NT2/D1 (cell line): ENCODE measurements around the gene TNKS2.

ENCODE experiments used
- DNase-seq: peaks from one replicate; pipeline ENCODE4 v3.0.0-alpha.2; 2011; ENCODE audit warnings: low read depth, low spot score
- H3K27me3 ChIP-seq: 2 replicates; pipeline ENCODE4 v1.6.0; 2011; ENCODE audit warnings: mild to moderate bottlenecking; ENCODE audit not compliant: insufficient read length, insufficient read depth
- H3K36me3 ChIP-seq: 2 replicates; pipeline ENCODE4 v1.6.1; 2011; ENCODE audit warnings: mild to moderate bottlenecking, low read length, mixed read lengths; ENCODE audit not compliant: insufficient read depth, insufficient read length
- H3K4me1 ChIP-seq: 2 replicates; pipeline ENCODE4 v1.5.1; 2011; ENCODE audit not compliant: insufficient read depth, insufficient read length
- H3K4me3 ChIP-seq: 2 replicates; pipeline ENCODE4 v1.5.1; 2011; ENCODE audit warnings: low read depth; ENCODE audit not compliant: insufficient read length
- H3K9ac ChIP-seq: 2 replicates; pipeline ENCODE4 v1.6.0; 2011; ENCODE audit warnings: low read depth; ENCODE audit not compliant: insufficient read length
- H3K9me3 ChIP-seq: 2 replicates; pipeline ENCODE4 v1.5.1; 2011; ENCODE audit warnings: mild to moderate bottlenecking, low read length; ENCODE audit not compliant: insufficient read depth
- SUZ12 ChIP-seq: IDR thresholded peaks from 2 replicates; pipeline ENCODE4 v1.6.1; 2011; ENCODE audit not compliant: insufficient read length, insufficient read depth; ENCODE audit errors: extremely low read depth
- YY1 ChIP-seq: IDR thresholded peaks from 2 replicates; pipeline ENCODE4 v1.6.1; 2011; ENCODE audit not compliant: insufficient read length, insufficient read depth
- ZNF274 ChIP-seq: IDR thresholded peaks from 2 replicates; pipeline ENCODE4 v1.6.1; 2011; ENCODE audit warnings: mild to moderate bottlenecking, low read depth, low read length

Gene TNKS2

DNA sequence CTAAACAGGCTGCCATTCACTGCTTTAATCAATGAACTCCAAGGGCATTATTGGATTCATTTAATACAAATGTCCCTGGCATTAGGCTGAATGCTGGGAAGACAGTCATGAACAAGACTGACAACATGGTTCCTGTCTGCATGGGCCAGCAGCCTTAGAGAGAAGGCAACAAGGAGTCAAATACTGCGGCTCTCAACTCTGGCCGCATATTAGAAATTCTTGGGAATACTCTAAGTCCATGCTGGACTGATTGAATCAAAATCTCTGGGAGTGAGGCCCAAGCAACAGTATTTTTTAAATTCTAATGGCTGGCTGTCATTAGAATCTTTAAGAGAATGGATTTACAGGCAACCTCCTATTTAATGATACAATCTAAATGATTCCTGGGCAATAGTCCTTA is 76.9 kb downstream of the TNKS2 start:
- H3K4me3 ChIP-seq: no peak overlapping the region
- no peak overlapping the region for H3K9ac ChIP-seq
- no peak for DNase-seq
- H3K4me1 ChIP-seq: no peaks in the 10 kb centered on the region
- no peaks in the 10 kb centered on the region for H3K27me3 ChIP-seq
- no peaks in the 10 kb centered on the region for H3K36me3 ChIP-seq
- no peak for TF ChIP-seq ZNF274
- TF ChIP-seq YY1: no peak
- no peak for TF ChIP-seq SUZ12
- H3K9me3 ChIP-seq: no peaks in the 10 kb centered on the region

DNA sequence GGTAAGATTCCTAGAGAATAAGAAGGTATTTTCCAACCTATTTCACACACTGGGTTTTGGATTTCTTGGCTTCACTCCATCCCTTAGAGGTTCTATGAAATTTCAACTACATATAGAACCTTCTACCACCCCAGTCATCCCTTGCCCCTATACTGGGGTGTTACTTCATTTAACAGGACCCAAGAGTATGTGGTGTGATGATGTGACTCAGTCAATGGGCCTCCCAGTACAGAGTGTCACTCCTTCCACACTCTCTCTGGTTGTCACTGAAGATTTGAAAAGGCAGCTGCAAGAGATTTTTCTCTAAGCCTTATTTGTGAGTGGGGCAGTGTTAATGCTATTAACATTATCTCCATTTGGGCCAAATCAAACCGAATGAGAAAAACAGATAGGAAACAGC is 77.6 kb downstream of the TNKS2 start:
- no peak for TF ChIP-seq YY1
- TF ChIP-seq SUZ12: no peak
- no peak for TF ChIP-seq ZNF274
- Histone ChIP-seq H3K36me3 (no peaks in the 10 kb centered on the region), H3K4me3 (no peak overlapping the region)

DNA sequence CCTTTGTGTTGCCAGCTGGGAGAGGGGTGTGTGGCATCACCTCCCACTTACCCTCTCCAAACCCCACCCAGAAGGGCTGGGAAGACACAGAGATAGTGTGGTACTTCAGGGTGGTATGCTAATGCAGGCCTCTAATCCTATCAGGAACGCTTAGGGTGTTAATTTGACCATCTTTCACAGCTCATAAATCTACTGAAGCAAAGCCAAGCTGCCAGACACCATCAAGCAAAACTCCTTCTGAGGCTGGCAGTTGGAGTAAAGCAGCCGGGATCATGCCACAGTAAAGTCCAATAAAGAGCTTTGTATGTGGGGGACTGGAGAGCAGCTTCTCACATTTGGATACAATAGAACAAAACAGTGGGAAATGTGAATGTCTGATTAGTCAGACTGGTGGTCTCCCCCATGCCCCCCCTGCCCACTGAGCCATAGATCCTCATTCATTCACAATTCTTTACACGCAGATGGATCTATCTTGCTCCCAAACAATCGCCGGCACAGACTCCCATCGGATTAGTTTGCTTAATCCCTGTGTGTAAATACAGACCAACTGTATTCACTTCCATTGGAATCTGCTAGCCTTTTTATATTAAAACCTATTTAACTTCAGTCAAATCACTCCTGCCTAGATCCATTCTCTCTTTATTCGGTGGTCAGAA is 81.4 kb downstream of the TNKS2 start:
- Histone ChIP-seq H3K4me1 (no peaks in the 10 kb centered on the region), H3K9ac (peak overlapping the region; percentile 50), H3K4me3 (no peak overlapping the region), H3K36me3 (no peaks in the 10 kb centered on the region), H3K9me3 (peaks cover 12% of the 10 kb centered on the region; the same call in 1 of the 2 replicates), H3K27me3 (no peaks in the 10 kb centered on the region)
- DNase-seq: no peak
- TF ChIP-seq ZNF274 (no peak), SUZ12 (no peak), YY1 (no peak)

More for the DNA sequence above, 77.6 kb downstream of the TNKS2 start:
- no peak for DNase-seq
- Histone ChIP-seq H3K9me3 (0 out of 2 replicates have a peak, but pooled peaks cover 1% of the 10 kb centered on the region), H3K27me3 (no peaks in the 10 kb centered on the region), H3K4me1 (no peaks in the 10 kb centered on the region), H3K9ac (no peak overlapping the region)

DNA sequence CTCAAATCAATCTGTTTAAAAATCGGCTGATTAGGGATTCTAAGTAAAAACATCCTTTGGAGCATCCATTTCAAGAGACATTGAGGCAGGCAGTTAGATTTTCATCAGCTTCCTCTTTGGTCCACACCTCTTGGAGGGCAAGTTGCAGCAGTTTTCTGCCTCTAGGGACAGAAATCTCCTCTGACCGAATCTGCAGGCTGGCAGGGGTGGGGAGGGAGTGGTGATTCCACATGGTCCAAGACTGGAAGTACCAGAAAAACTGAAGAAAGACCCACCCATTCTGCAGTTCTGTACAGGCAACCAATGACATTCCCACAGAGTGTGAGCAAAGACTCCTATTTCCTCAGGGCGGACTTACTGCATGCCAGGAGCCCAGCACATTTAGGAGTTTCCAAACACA is 82.1 kb downstream of the TNKS2 start:
- Histone ChIP-seq H3K9me3 (peaks cover 12% of the 10 kb centered on the region; the same call in 1 of the 2 replicates), H3K4me1 (peaks cover 5% of the 10 kb centered on the region), H3K27me3 (no peaks in the 10 kb centered on the region), H3K36me3 (no peaks in the 10 kb centered on the region), H3K4me3 (no peak overlapping the region), H3K9ac (no peak overlapping the region)
- no peak for DNase-seq
- TF ChIP-seq SUZ12: no peak
- no peak for TF ChIP-seq YY1
- no peak for TF ChIP-seq ZNF274

- Histone ChIP-seq H3K4me1 (peaks cover 6% of the 10 kb centered on the region), H3K36me3 (no peaks in the 10 kb centered on the region), H3K9me3 (peaks cover 12% of the 10 kb centered on the region; the same call in 1 of the 2 replicates), H3K9ac (peak overlapping the region; percentile 80), H3K27me3 (no peaks in the 10 kb centered on the region), H3K4me3 (peak overlapping the region; percentile 33)
- DNase-seq: no peak
- TF ChIP-seq ZNF274 (no peak), YY1 (no peak), SUZ12 (no peak)
Observed at GRCh38 chr10:91883549-91884444, 85.6 kb downstream of the TNKS2 start.

- no peaks in the 10 kb centered on the region for H3K27me3 ChIP-seq
- no peak overlapping the region for H3K4me3 ChIP-seq
- peaks cover 6% of the 10 kb centered on the region for H3K4me1 ChIP-seq
- H3K36me3 ChIP-seq: no peaks in the 10 kb centered on the region
- H3K9ac ChIP-seq: no peak overlapping the region
- DNase-seq: no peak
- H3K9me3 ChIP-seq: peaks cover 12% of the 10 kb centered on the region; the same call in 1 of the 2 replicates
- no peak for TF ChIP-seq YY1
- no peak for TF ChIP-seq ZNF274
- no peak for TF ChIP-seq SUZ12
Observed at GRCh38 chr10:91884536-91884935, 86.3 kb downstream of the TNKS2 start.

- H3K4me3 ChIP-seq: no peak overlapping the region
- no peak for DNase-seq
Observed at GRCh38 chr10:91885362-91886079, 87.3 kb downstream of the TNKS2 start.

More at GRCh38 chr10:91885362-91886079, 87.3 kb downstream of the TNKS2 start:
- peaks cover 6% of the 10 kb centered on the region for H3K4me1 ChIP-seq
- peaks cover 12% of the 10 kb centered on the region; the same call in 1 of the 2 replicates for H3K9me3 ChIP-seq
- H3K27me3 ChIP-seq: no peaks in the 10 kb centered on the region
- no peak for TF ChIP-seq YY1
- TF ChIP-seq SUZ12: no peak
- TF ChIP-seq ZNF274: no peak
- no peak overlapping the region for H3K9ac ChIP-seq
- no peaks in the 10 kb centered on the region for H3K36me3 ChIP-seq
